GM21619 (cell line): ENCODE results near the gene CMAS.

Experiments
- ATAC-seq: cut with Tn5 transposase; IDR thresholded peaks from one replicate; pipeline ENCODE4 v1.9.1; 2021; ENCODE audit not compliant: unreplicated experiment

CMAS gene

DNA sequence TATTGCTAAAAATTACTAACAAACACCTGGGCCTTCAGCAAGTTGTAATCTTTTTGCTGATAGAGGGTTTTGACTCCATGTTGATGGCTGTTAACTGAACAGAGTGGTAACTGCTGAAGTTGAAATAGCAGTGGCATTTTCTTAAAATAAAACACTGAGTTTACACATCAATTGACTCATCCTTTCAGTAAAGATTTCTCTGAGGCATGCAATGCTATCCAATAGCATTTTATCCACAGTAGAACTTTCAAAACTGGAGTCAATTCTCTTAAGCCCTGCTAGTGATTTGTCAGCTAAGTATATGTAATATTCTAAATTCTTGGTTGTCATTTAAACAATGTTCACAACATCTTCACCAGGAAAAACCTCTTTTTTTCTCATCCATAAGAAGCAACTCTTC is 59.5 kb downstream of the CMAS start:
- ATAC-seq: no peak

DNA sequence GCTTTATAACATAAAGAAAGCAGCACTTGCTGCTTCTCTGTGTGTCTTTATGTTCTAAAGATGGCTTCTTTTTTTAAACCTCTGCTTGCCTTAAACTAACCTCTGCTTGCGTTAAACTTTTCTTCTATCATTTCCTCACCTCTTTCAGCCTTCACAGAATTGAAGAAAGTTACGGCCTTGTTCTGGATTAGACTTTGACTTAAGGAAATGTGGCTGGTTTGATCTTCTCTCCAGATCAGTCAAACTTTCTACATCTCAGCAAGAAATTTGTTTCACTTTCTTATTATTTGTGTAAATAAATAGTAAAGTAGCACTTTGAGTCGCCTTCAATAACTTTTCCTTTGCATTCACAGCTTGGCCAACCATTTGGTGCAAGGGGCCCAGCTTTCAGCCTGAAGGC is 64.2 kb downstream of the CMAS start:
- no peak for ATAC-seq
